NOMO-1 treated with DMSO at 0.1 percent for 48 hours (cell line): Measurements from ENCODE around the gene PFDN1.
A peak's percentile ranks its signal among the peaks of the same experiment; 100 is the strongest.
"Not testable (repeated sequence)": the region's sequence is repeated elsewhere in the genome, so short reads cannot be mapped to it uniquely, and the experiment has no call there.

Experiments used
- DNase-seq: peaks from one replicate; lab custom pipeline; 2025; ENCODE audit not compliant: unreplicated experiment; lab: John Stamatoyannopoulos, UW

The PFDN1 gene

GRCh38 chr5:140302786-140303639, at the start of gene PFDN1:
TSS of gene PFDN1 (minus strand) at chr5:140303101. CDS start at chr5:140303073, 28 bp downstream.
- peak; percentile 97 for DNase-seq

- peak; percentile 67 for DNase-seq
Measured at GRCh38 chr5:140351609-140352334, 48.9 kb upstream of the PFDN1 start.

GRCh38 chr5:140349244-140349643, 46.3 kb upstream of the PFDN1 start:
- DNase-seq: no peak

- no peak for DNase-seq
Measured at GRCh38 chr5:140348104-140348503, 45.2 kb upstream of the PFDN1 start.

GRCh38 chr5:140347360-140347759, 44.5 kb upstream of the PFDN1 start:
- no peak for DNase-seq

GRCh38 chr5:140346348-140347221, 43.7 kb upstream of the PFDN1 start, which contains the start of gene HBEGF:
TSS of gene HBEGF (minus strand) at chr5:140346603. CDS start at chr5:140346328, 275 bp downstream.
- peak; percentile 63 for DNase-seq

- peak; percentile 37 for DNase-seq
Measured at GRCh38 chr5:140345919-140346347, 43.0 kb upstream of the PFDN1 start.

GRCh38 chr5:140344683-140345423, 42.0 kb upstream of the PFDN1 start:
- DNase-seq: no peak

GRCh38 chr5:140343849-140344248, 40.9 kb upstream of the PFDN1 start:
- DNase-seq: not testable (repeated sequence)

GRCh38 chr5:140342896-140343295, 40.0 kb upstream of the PFDN1 start:
- peak; percentile 32 for DNase-seq

GRCh38 chr5:140342287-140342686, 39.4 kb upstream of the PFDN1 start:
- DNase-seq: peak; percentile 85

GRCh38 chr5:140341591-140341990, 38.7 kb upstream of the PFDN1 start:
- DNase-seq: no peak

- DNase-seq: peak; percentile 74
Measured at GRCh38 chr5:140340605-140341121, 37.8 kb upstream of the PFDN1 start.

- DNase-seq: no peak
Measured at GRCh38 chr5:140339636-140340035, 36.7 kb upstream of the PFDN1 start.

- DNase-seq: no peak
Measured at GRCh38 chr5:140338908-140339307, 36.0 kb upstream of the PFDN1 start.

GRCh38 chr5:140338336-140338735, 35.4 kb upstream of the PFDN1 start:
- no peak for DNase-seq

GRCh38 chr5:140337880-140338279, 35.0 kb upstream of the PFDN1 start:
- no peak for DNase-seq

GRCh38 chr5:140336388-140336787, 33.5 kb upstream of the PFDN1 start:
- DNase-seq: no peak

GRCh38 chr5:140331638-140332037, 28.7 kb upstream of the PFDN1 start:
- DNase-seq: no peak
